B cell (primary cell): Measurements from ENCODE around the gene MAP3K2.

ENCODE experiments used
- EZH2 ChIP-seq: IDR thresholded peaks from 2 replicates; pipeline ENCODE4 v1.6.1; 2012; ENCODE audit warnings: borderline replicate concordance, low read depth, mild to moderate bottlenecking, moderate library complexity, low read length; ENCODE audit not compliant: insufficient read depth, poor library complexity, severe bottlenecking
- TF ChIP-seq, protein P1 (sequence below): fragments of 200-600 bp; IDR thresholded peaks from one replicate; pipeline ENCODE4 v1.8.0; 2022; ENCODE audit warnings: antibody characterized with exemption, mild to moderate bottlenecking

- TF ChIP-seq, protein P1, sequence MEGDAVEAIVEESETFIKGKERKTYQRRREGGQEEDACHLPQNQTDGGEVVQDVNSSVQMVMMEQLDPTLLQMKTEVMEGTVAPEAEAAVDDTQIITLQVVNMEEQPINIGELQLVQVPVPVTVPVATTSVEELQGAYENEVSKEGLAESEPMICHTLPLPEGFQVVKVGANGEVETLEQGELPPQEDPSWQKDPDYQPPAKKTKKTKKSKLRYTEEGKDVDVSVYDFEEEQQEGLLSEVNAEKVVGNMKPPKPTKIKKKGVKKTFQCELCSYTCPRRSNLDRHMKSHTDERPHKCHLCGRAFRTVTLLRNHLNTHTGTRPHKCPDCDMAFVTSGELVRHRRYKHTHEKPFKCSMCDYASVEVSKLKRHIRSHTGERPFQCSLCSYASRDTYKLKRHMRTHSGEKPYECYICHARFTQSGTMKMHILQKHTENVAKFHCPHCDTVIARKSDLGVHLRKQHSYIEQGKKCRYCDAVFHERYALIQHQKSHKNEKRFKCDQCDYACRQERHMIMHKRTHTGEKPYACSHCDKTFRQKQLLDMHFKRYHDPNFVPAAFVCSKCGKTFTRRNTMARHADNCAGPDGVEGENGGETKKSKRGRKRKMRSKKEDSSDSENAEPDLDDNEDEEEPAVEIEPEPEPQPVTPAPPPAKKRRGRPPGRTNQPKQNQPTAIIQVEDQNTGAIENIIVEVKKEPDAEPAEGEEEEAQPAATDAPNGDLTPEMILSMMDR = no peak
- no peak for TF ChIP-seq EZH2
Measured at GRCh38 chr2:127370010-127370409, 17.8 kb downstream of the MAP3K2 start.
